SK-N-SH treated with all-trans-retinoic acid at 6 μM for 48 hours (cell line): ENCODE measurements around the gene OTOF.

Experiments used
- ATAC-seq: fragments of 200-7000 bp; cut with Tn5 transposase; 3 replicates; pipeline ENCODE4 v1.9.1; 2020; ENCODE audit warnings: mild to moderate bottlenecking, moderate library complexity
- BACH2 ChIP-seq: fragments of 250-450 bp; sonication (Bioruptor Pico); IDR thresholded peaks from 2 replicates; pipeline ENCODE4 v1.9.0; 2021; ENCODE audit warnings: mild to moderate bottlenecking, borderline replicate concordance
- CREB5 ChIP-seq: fragments of 250-450 bp; sonication (Bioruptor Pico); IDR thresholded peaks from 2 replicates; pipeline ENCODE4 v1.5.1; 2020; ENCODE audit warnings: low read depth, mild to moderate bottlenecking, moderate library complexity
- ESRRG ChIP-seq: fragments of 250-450 bp; sonication (Bioruptor Pico); IDR thresholded peaks from 2 replicates; pipeline ENCODE4 v1.6.1; 2021; ENCODE audit warnings: mild to moderate bottlenecking
- GLIS3 ChIP-seq: fragments of 250-450 bp; sonication (Bioruptor Pico); IDR thresholded peaks from 2 replicates; pipeline ENCODE4 v1.5.0; 2020; ENCODE audit warnings: mild to moderate bottlenecking, moderate library complexity
- ISL1 ChIP-seq: fragments of 250-450 bp; sonication (Bioruptor Pico); IDR thresholded peaks from 2 replicates; pipeline ENCODE4 v2.1.2; 2022; ENCODE audit warnings: mild to moderate bottlenecking, moderate library complexity
- OSR1 ChIP-seq: fragments of 250-450 bp; sonication (Bioruptor Pico); IDR thresholded peaks from 2 replicates; pipeline ENCODE4 v1.8.0; 2022; ENCODE audit warnings: moderate library complexity, mild to moderate bottlenecking, inconsistent platforms
- PATZ1 ChIP-seq: fragments of 250-450 bp; sonication (Bioruptor Pico); IDR thresholded peaks from 2 replicates; pipeline ENCODE4 v1.8.0; 2020; ENCODE audit warnings: mild to moderate bottlenecking, moderate library complexity, borderline replicate concordance
- RARB ChIP-seq: fragments of 250-450 bp; sonication (Bioruptor Pico); IDR thresholded peaks from 2 replicates; pipeline ENCODE4 v1.8.0; 2021; ENCODE audit warnings: mild to moderate bottlenecking, moderate library complexity
- SNAI2 ChIP-seq: fragments of 250-450 bp; sonication (Bioruptor Pico); IDR thresholded peaks from 2 replicates; pipeline ENCODE4 v1.5.0; 2020; ENCODE audit warnings: mild to moderate bottlenecking, moderate library complexity
- ZC3H10 ChIP-seq: fragments of 250-450 bp; sonication (Bioruptor Pico); IDR thresholded peaks from 2 replicates; pipeline ENCODE4 v1.5.1; 2021; ENCODE audit warnings: mild to moderate bottlenecking, moderate library complexity
- ZNF70 ChIP-seq: fragments of 450-650 bp; formaldehyde crosslinking; IDR thresholded peaks from 2 replicates; pipeline ENCODE4 v1.5.0; 2020; ENCODE audit warnings: mild to moderate bottlenecking, moderate library complexity
- ZNF8 ChIP-seq: fragments of 450-650 bp; formaldehyde crosslinking; IDR thresholded peaks from 2 replicates; pipeline ENCODE4 v1.5.0; 2020; ENCODE audit warnings: mild to moderate bottlenecking, moderate library complexity
- TF ChIP-seq, protein P1 (sequence below): fragments of 250-450 bp; sonication (Bioruptor Pico); IDR thresholded peaks from 2 replicates; pipeline ENCODE4 v1.5.0; 2020; ENCODE audit warnings: mild to moderate bottlenecking, moderate library complexity
- TF ChIP-seq, protein P2 (sequence below): fragments of 250-450 bp; sonication (Bioruptor Pico); IDR thresholded peaks from 2 replicates; pipeline ENCODE4 v1.8.0; 2021; ENCODE audit warnings: low read depth, mild to moderate bottlenecking, moderate library complexity, borderline replicate concordance
- TF ChIP-seq, protein P3 (sequence below): fragments of 250-450 bp; sonication (Bioruptor Pico); IDR thresholded peaks from 2 replicates; pipeline ENCODE4 v1.5.1; 2021; ENCODE audit warnings: mild to moderate bottlenecking, moderate library complexity

OTOF gene

DNA sequence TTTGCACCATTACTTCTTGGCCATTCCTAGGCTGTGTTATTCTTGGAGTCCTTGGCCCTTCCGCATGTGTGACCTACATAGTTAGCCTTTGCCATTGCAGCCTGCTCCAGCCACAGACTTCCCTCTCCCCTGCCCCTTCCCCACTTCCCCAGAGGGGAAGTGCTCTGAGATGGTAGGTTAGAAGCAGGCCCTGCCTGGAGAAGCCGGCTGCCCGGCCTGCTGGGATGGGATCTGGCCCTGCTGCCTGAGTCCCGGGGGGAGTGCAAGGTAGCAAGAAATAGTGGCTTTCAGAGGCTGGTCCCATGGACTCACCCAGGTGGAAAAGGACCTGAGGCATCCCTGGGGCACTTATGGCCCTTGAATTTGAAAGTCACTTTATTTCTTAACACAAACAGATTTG, 28.4 kb upstream of the OTOF start:
- no peak for ATAC-seq
- TF ChIP-seq ZNF70 (CRISPR knock-in tag) (no peak), RARB (no peak)
- TF ChIP-seq, protein P1, sequence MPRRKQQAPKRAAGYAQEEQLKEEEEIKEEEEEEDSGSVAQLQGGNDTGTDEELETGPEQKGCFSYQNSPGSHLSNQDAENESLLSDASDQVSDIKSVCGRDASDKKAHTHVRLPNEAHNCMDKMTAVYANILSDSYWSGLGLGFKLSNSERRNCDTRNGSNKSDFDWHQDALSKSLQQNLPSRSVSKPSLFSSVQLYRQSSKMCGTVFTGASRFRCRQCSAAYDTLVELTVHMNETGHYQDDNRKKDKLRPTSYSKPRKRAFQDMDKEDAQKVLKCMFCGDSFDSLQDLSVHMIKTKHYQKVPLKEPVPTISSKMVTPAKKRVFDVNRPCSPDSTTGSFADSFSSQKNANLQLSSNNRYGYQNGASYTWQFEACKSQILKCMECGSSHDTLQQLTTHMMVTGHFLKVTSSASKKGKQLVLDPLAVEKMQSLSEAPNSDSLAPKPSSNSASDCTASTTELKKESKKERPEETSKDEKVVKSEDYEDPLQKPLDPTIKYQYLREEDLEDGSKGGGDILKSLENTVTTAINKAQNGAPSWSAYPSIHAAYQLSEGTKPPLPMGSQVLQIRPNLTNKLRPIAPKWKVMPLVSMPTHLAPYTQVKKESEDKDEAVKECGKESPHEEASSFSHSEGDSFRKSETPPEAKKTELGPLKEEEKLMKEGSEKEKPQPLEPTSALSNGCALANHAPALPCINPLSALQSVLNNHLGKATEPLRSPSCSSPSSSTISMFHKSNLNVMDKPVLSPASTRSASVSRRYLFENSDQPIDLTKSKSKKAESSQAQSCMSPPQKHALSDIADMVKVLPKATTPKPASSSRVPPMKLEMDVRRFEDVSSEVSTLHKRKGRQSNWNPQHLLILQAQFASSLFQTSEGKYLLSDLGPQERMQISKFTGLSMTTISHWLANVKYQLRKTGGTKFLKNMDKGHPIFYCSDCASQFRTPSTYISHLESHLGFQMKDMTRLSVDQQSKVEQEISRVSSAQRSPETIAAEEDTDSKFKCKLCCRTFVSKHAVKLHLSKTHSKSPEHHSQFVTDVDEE = no peak

GRCh38 chr2:26504002-26504401, 26.1 kb upstream of the OTOF start:
- TF ChIP-seq SNAI2 (CRISPR knock-in tag) = no peak
- TF ChIP-seq ESRRG (CRISPR knock-in tag) = no peak
- no peak for TF ChIP-seq OSR1
- TF ChIP-seq, protein P2, sequence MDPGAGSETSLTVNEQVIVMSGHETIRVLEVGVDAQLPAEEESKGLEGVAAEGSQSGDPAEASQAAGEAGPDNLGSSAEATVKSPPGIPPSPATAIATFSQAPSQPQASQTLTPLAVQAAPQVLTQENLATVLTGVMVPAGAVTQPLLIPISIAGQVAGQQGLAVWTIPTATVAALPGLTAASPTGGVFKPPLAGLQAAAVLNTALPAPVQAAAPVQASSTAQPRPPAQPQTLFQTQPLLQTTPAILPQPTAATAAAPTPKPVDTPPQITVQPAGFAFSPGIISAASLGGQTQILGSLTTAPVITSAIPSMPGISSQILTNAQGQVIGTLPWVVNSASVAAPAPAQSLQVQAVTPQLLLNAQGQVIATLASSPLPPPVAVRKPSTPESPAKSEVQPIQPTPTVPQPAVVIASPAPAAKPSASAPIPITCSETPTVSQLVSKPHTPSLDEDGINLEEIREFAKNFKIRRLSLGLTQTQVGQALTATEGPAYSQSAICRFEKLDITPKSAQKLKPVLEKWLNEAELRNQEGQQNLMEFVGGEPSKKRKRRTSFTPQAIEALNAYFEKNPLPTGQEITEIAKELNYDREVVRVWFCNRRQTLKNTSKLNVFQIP (CRISPR knock-in tag) = no peak
- no peak for TF ChIP-seq BACH2 (CRISPR knock-in tag)
- no peak for TF ChIP-seq CREB5 (CRISPR knock-in tag)
- no peak for TF ChIP-seq ZNF70 (CRISPR knock-in tag)
- TF ChIP-seq RARB = no peak
- TF ChIP-seq GLIS3 = no peak
- TF ChIP-seq, protein P1 = no peak
- no peak for TF ChIP-seq ZNF8 (CRISPR knock-in tag)
- TF ChIP-seq ISL1 (CRISPR knock-in tag) = no peak
- no peak for TF ChIP-seq PATZ1 (CRISPR knock-in tag)
- no peak for ATAC-seq

- TF ChIP-seq, protein P2 (CRISPR knock-in tag) = no peak
- no peak for TF ChIP-seq ZNF8 (CRISPR knock-in tag)
- ATAC-seq = 0 out of 3 replicates have a peak, but pooled peaks have one; percentile 19
Measured at GRCh38 chr2:26503231-26503880, 25.4 kb upstream of the OTOF start.

- ATAC-seq = no peak
- TF ChIP-seq BACH2 (CRISPR knock-in tag) (no peak), CREB5 (CRISPR knock-in tag) (no peak), ZC3H10 (CRISPR knock-in tag) (no peak)
- TF ChIP-seq, protein P3, sequence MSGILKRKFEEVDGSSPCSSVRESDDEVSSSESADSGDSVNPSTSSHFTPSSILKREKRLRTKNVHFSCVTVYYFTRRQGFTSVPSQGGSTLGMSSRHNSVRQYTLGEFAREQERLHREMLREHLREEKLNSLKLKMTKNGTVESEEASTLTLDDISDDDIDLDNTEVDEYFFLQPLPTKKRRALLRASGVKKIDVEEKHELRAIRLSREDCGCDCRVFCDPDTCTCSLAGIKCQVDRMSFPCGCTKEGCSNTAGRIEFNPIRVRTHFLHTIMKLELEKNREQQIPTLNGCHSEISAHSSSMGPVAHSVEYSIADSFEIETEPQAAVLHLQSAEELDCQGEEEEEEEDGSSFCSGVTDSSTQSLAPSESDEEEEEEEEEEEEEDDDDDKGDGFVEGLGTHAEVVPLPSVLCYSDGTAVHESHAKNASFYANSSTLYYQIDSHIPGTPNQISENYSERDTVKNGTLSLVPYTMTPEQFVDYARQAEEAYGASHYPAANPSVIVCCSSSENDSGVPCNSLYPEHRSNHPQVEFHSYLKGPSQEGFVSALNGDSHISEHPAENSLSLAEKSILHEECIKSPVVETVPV (CRISPR knock-in tag) = no peak
- TF ChIP-seq, protein P1 = no peak
Measured at GRCh38 chr2:26500406-26500805, 22.5 kb upstream of the OTOF start.
